Measurements from ENCODE around the gene DYSF.

DNA sequence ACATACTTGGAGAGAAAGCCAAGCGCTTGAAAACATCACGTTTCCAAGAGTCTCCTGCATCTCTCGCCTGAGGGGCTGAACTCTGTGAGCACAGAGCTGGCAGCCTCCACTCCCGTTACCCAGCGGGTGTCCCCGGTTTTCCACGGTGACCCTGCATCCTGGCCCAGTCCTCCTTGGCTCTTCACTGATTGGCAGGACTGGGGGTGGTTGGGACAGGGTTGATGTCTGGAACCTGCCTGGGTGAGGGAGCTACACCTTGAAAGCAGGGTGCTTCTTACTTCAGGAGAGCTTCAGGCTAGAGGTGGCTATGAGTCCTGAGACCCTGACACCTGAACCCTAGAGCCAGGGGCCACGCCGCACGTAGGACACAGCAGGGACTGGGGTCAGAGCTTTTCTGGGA, 234.1 kb downstream of the DYSF start:
- TF ChIP-seq CTCF (IDR thresholded peaks at IDR 0.05) (no peak), POLR2A (IDR thresholded peaks at IDR 0.05; ENCODE audit: low read depth) (no peak), POLR2AphosphoS5 (IDR thresholded peaks at IDR 0.05) (no peak)
